ENCODE results near the gene TMEM106B. TPM values are rescaled to one million over a fixed set of nuclear protein-coding genes. Genes with fewer than 3 reads are reported as not detected.

TMEM106B gene
- total RNA-seq, 4 donors from 2014 or later, result 24.3 to 102 (median 80.8) TPM

- intact Hi-C loops (cut with DNase I; ENCODE audit: low total_unique reads), result no loop called here
- no peak for DNase-seq
These were observed 28.7 kb downstream of the TMEM106B start for GRCh38 chr7:12239806-12240205.

GRCh38 chr7:12244129-12244528 is 33.0 kb downstream of the TMEM106B start:
- Histone ChIP-seq H3K27me3 (no peaks in the 10 kb centered on the region), H3K36me3 (no peaks in the 10 kb centered on the region), H3K4me1 (no peaks in the 10 kb centered on the region), H3K9me3 (no peaks in the 10 kb centered on the region), H3K4me3 (no peak overlapping the region), H3K27ac (no peak overlapping the region)
- in situ Hi-C loops (cut with MboI; ENCODE audit: low pct_ligation_motif_present in 1 of 4, low pct_unique_long_range_greater_than_20kb in 1 of 4, low sequenced_read_pairs in 3 of 4), result no loop called here
- TF ChIP-seq CTCF (IDR thresholded peaks at IDR 0.05), result peak; percentile 22 to 41 (median 35)
- no peak for TF ChIP-seq POLR2A (IDR thresholded peaks at IDR 0.05)
- intact Hi-C loops (cut with DNase I; ENCODE audit: low total_unique reads), result no loop called here
- WGBS, 2 donors (ENCODE audit: low coverage in 1 of 2), result 79 to 83% methylated on average over 2 to 3 of the region's 3 CpGs
- DNase-seq, result peak; percentile 34

More at GRCh38 chr7:12239806-12240205, 28.7 kb downstream of the TMEM106B start:
- 71 to 75% methylated on average over 3 of the region's 3 CpGs for WGBS, 2 donors (ENCODE audit: low coverage in 1 of 2)
- TF ChIP-seq POLR2A (IDR thresholded peaks at IDR 0.05), result no peak
- TF ChIP-seq CTCF (IDR thresholded peaks at IDR 0.05), result no peak
- no peak for TF ChIP-seq POLR2AphosphoS5 (IDR thresholded peaks at IDR 0.05)
- no peak for TF ChIP-seq EP300 (IDR thresholded peaks at IDR 0.05; ENCODE audit: low read depth)
- in situ Hi-C loops (cut with MboI; ENCODE audit: low pct_ligation_motif_present in 1 of 4, low pct_unique_long_range_greater_than_20kb in 1 of 4, low sequenced_read_pairs in 3 of 4), result no loop called here
- Histone ChIP-seq H3K36me3 (peaks cover 0 to 7% (median 0%) of the 10 kb centered on the region in 4 donors), H3K4me1 (peaks cover 0 to 2% (median 0%) of the 10 kb centered on the region in 4 donors), H3K27ac (no peak overlapping the region), H3K27me3 (no peaks in the 10 kb centered on the region), H3K9me3 (no peaks in the 10 kb centered on the region), H3K4me3 (no peak overlapping the region)

- in situ Hi-C loops (cut with MboI; ENCODE audit: low pct_ligation_motif_present in 1 of 4, low pct_unique_long_range_greater_than_20kb in 1 of 4, low sequenced_read_pairs in 3 of 4) (no loop called here), intact Hi-C loops (cut with DNase I; ENCODE audit: low total_unique reads) (no loop called here)
- Histone ChIP-seq H3K4me1 (no peaks in the 10 kb centered on the region), H3K27ac (no peak overlapping the region), H3K36me3 (no peaks in the 10 kb centered on the region), H3K4me3 (no peak overlapping the region), H3K9me3 (no peaks in the 10 kb centered on the region), H3K27me3 (no peaks in the 10 kb centered on the region)
- 29% methylated on average over 2 of the region's 2 CpGs for WGBS, 2 donors (ENCODE audit: low coverage in 1 of 2)
- no peak for DNase-seq
- TF ChIP-seq EP300 (IDR thresholded peaks at IDR 0.05; ENCODE audit: low read depth) (no peak), POLR2A (IDR thresholded peaks at IDR 0.05) (no peak), CTCF (IDR thresholded peaks at IDR 0.05) (no peak)
These were observed 33.6 kb downstream of the TMEM106B start for GRCh38 chr7:12244694-12245093.

GRCh38 chr7:12249706-12250105 is 38.6 kb downstream of the TMEM106B start:
- DNase-seq, result no peak
- no peak overlapping the region for H3K27ac ChIP-seq
- in situ Hi-C loops (cut with MboI; ENCODE audit: low pct_ligation_motif_present in 1 of 4, low pct_unique_long_range_greater_than_20kb in 1 of 4, low sequenced_read_pairs in 3 of 4), result no loop called here
- H3K36me3 ChIP-seq, result no peaks in the 10 kb centered on the region
- 81 to 82% methylated on average over 3 of the region's 3 CpGs for WGBS, 2 donors (ENCODE audit: low coverage in 1 of 2)
- no peak overlapping the region for H3K4me3 ChIP-seq
- intact Hi-C loops (cut with DNase I; ENCODE audit: low total_unique reads), result no loop called here
- H3K27me3 ChIP-seq, result no peaks in the 10 kb centered on the region
- no peaks in the 10 kb centered on the region for H3K4me1 ChIP-seq
- H3K9me3 ChIP-seq, result no peaks in the 10 kb centered on the region
- TF ChIP-seq POLR2A (IDR thresholded peaks at IDR 0.05) (no peak), POLR2AphosphoS5 (IDR thresholded peaks at IDR 0.05) (no peak), CTCF (IDR thresholded peaks at IDR 0.05) (no peak), EP300 (IDR thresholded peaks at IDR 0.05; ENCODE audit: low read depth) (no peak)
